GM12865 (cell line): Measurements from ENCODE around the gene ITPKB.
A peak's percentile ranks its signal among the peaks of the same experiment; 100 is the strongest.

Experiments
- DNase-seq: peaks from one replicate; pipeline ENCODE4 v3.0.0; 2010; ENCODE audit warnings: low read depth
- H3K4me3 ChIP-seq: 2 replicates; pipeline ENCODE4 v1.5.1; 2011; ENCODE audit warnings: mild to moderate bottlenecking, low read depth, low read length, control low read depth
- TF ChIP-seq, protein P1 (sequence below): IDR thresholded peaks from 2 replicates; pipeline ENCODE4 v1.5.1; 2011; ENCODE audit warnings: low read length, control low read depth, low read depth, inconsistent platforms; ENCODE audit not compliant: insufficient read depth; ENCODE audit errors: missing control alignments

The ITPKB gene

GRCh38 chr1:226644541-226645176 is 94.4 kb downstream of the ITPKB start:
- TF ChIP-seq, protein P1, sequence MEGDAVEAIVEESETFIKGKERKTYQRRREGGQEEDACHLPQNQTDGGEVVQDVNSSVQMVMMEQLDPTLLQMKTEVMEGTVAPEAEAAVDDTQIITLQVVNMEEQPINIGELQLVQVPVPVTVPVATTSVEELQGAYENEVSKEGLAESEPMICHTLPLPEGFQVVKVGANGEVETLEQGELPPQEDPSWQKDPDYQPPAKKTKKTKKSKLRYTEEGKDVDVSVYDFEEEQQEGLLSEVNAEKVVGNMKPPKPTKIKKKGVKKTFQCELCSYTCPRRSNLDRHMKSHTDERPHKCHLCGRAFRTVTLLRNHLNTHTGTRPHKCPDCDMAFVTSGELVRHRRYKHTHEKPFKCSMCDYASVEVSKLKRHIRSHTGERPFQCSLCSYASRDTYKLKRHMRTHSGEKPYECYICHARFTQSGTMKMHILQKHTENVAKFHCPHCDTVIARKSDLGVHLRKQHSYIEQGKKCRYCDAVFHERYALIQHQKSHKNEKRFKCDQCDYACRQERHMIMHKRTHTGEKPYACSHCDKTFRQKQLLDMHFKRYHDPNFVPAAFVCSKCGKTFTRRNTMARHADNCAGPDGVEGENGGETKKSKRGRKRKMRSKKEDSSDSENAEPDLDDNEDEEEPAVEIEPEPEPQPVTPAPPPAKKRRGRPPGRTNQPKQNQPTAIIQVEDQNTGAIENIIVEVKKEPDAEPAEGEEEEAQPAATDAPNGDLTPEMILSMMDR, result no peak
- no peak for DNase-seq
- H3K4me3 ChIP-seq, result no peak overlapping the region

DNA sequence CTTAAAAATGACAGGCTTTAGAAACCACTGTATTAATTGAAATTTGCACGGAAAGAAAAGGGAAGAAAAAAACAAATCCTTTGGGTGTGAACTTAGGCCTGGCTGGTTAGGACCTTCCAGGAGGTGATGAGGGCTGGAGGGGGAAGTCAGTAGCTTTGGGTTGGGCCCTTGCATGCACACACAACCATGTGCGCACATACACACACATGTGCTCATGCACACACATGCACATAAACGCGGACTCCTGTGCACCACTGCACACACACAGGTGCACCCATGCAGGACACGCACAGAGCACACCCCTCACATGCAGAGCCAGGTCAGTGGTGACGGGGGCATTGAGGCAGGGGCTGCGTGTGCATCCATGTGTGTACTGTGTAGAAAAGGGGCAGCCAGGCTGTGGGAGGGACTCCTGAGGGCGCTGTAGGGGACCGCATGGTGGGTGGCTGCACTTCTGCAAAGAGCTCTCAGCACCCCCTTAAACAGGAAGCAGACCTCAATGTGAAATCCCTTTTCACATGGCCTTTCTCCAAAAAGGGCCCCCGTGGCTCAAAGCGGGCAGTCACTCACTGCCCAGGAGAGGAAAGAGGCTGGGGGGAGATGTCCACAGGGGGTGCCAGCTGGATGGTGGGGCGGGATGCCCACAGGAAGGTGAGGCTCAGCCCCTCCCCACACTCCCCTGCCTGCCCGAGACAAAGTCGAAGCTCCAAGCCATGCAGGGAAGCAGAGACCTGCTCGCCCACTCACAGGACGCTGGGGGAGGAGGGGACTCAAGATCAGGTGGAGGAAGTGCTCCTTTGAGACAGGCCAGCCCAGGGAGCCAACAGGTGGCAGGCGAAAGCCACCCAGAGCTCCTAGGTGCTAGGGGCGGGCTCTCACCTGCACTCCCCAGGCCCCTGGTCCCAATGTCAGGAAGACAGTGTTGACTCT is 95.2 kb downstream of the ITPKB start:
- TF ChIP-seq, protein P1, result no peak
- H3K4me3 ChIP-seq, result no peak overlapping the region
- DNase-seq, result peak; percentile 53

GRCh38 chr1:226643177-226643576 is 95.9 kb downstream of the ITPKB start:
- no peak overlapping the region for H3K4me3 ChIP-seq
- TF ChIP-seq, protein P1, result no peak
- DNase-seq, result peak; percentile 57

DNA sequence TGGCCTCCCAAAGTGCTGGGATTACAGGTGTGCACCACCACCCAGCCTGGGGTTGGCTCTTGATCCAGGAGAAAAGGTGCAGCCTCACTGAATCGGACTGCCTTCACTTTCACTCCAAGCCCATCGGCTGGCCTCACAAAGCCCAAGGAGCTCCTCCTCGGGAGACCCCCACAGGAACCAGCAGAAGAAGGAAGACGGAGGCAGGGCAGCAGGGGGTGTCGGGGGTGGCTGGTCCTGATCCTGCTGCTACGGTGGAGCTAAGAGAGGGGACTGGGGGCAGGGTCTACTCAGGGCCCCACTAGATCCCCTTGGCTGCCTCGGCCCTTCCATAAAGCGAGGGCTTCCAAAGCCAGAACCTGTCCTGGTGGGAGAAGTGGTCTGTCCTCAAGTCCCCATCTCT is 96.7 kb downstream of the ITPKB start:
- DNase-seq, result no peak
- TF ChIP-seq, protein P1, result no peak
- H3K4me3 ChIP-seq, result no peak overlapping the region

DNA sequence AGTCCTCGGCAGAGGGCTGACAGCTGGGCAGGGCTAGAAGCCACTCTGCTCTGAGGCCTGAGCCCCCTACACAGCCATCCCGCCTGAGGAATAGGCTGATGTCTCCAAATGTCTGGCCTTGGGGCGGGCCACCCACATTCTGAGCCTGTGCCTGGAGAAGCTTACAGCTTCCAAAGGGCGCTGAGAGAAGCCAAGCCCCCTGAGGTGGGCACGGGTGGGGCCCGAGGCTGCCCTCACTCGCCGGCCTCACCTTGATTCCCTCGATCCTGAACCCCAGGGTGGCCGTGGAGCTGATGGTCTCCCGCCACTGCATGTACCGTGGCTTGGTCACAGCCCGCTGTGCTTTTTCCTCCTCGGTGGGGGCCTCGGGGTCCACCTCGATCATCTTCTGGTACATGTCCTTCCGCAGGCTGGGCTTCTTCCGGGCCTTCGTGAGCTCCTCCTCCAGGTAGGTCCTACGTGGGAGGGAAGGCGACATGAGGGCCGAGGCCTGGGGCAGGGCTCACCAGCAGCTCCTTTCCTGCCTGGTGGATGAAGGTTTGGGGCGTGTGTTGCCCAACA is 97.3 kb downstream of the ITPKB start:
- no peak for DNase-seq
- TF ChIP-seq, protein P1, result no peak
- H3K4me3 ChIP-seq, result no peak overlapping the region

- DNase-seq, result no peak
- H3K4me3 ChIP-seq, result no peak overlapping the region
- TF ChIP-seq, protein P1, result no peak
Measured at GRCh38 chr1:226640321-226641136, 98.6 kb downstream of the ITPKB start.
